Endodermal cell (in vitro differentiated cells): ENCODE data around the gene FBLN2. TPM values are rescaled to one million over a fixed set of nuclear protein-coding genes. Genes with fewer than 3 reads are reported as not detected.

ENCODE experiments used
- DNase-seq: peaks from one replicate; pipeline ENCODE4 v3.0.0-alpha.2; 2017
- H3K27ac ChIP-seq: 2 replicates; pipeline ENCODE4 v1.5.1; 2013; ENCODE audit warnings: mild to moderate bottlenecking, low read depth, low read length, moderate library complexity
- H3K27me3 ChIP-seq: 2 replicates; pipeline ENCODE4 v1.6.1; 2013; ENCODE audit warnings: mild to moderate bottlenecking, low read length, moderate library complexity; ENCODE audit not compliant: insufficient read depth, control insufficient read depth, poor library complexity, severe bottlenecking
- H3K36me3 ChIP-seq: 2 replicates; pipeline ENCODE4 v1.7.0; 2013; ENCODE audit warnings: mild to moderate bottlenecking, low read length, moderate library complexity; ENCODE audit not compliant: control insufficient read depth, insufficient read depth
- H3K4me1 ChIP-seq: one replicate; pipeline ENCODE4 v1.7.0; 2013; ENCODE audit warnings: low read length; ENCODE audit not compliant: control insufficient read depth, insufficient read depth
- H3K4me3 ChIP-seq: 2 replicates; pipeline ENCODE4 v1.5.1; 2013; ENCODE audit warnings: mild to moderate bottlenecking, low read length, moderate library complexity
- H3K9ac ChIP-seq: 2 replicates; pipeline ENCODE4 v1.6.1; 2013; ENCODE audit warnings: mild to moderate bottlenecking, low read length, moderate library complexity; ENCODE audit not compliant: poor library complexity, severe bottlenecking; ENCODE audit errors: extremely low read depth
- H3K9me3 ChIP-seq: 2 replicates; pipeline ENCODE4 v1.6.1; 2013; ENCODE audit warnings: mild to moderate bottlenecking, low read length, moderate library complexity; ENCODE audit not compliant: control insufficient read depth
- H3K27ac Mint-ChIP-seq: 2 replicates; pipeline ENCODE4 v1.8.0; 2020; ENCODE audit warnings: mixed read lengths
- H3K27me3 Mint-ChIP-seq: 2 replicates; pipeline ENCODE4 v1.8.0; 2021; ENCODE audit warnings: mild to moderate bottlenecking, mixed read lengths; ENCODE audit not compliant: insufficient read depth
- H3K36me3 Mint-ChIP-seq: 2 replicates; pipeline ENCODE4 v1.8.0; 2020; ENCODE audit warnings: low read depth, mixed read lengths
- H3K4me1 Mint-ChIP-seq: 2 replicates; pipeline ENCODE4 v1.8.0; 2020; ENCODE audit warnings: mixed read lengths
- H3K4me3 Mint-ChIP-seq: 2 replicates; pipeline ENCODE4 v1.8.0; 2020; ENCODE audit warnings: mild to moderate bottlenecking, moderate library complexity, mixed read lengths
- H3K9me3 Mint-ChIP-seq: 2 replicates; pipeline ENCODE4 v1.8.0; 2020; ENCODE audit warnings: mild to moderate bottlenecking, mixed read lengths
- WGBS, 2 experiments: methylation state at CpG; one replicate each; pipeline versions ENCODE4 v1.1.5 to v1.1.7; 2013; ENCODE audit warnings: missing lambda C conversion rate in 2 of 2, mixed read lengths in 1 of 2; ENCODE audit not compliant: insufficient coverage in 1 of 2, insufficient read length in 1 of 2; 5-methylcytosine and 5-hydroxymethylcytosine counted together
- total RNA-seq, 2 donors: library from RNA; stranded (reverse); fragmentation: NEBNext Ultra II Directional in 1 of 2; extraction: Animal tissue kit (Norgen Biotek cat#: 25700) in 1 of 2; gene quantifications; 2 replicates in 1 of 2; 3 replicates in 1 of 2; pipeline ENCODE4 v1.2.1, GENCODE V29; 2021
- TF ChIP-seq, protein P1 (sequence below): fragments of 200-600 bp; sonication (generic); conservative IDR thresholded peaks from 2 replicates; pipeline ENCODE4 v1.5.0; 2021; ENCODE audit warnings: antibody characterized with exemption, mild to moderate bottlenecking

The FBLN2 gene
- total RNA-seq, 2 donors from 2014 or later = 86.1 to 136 TPM

DNA sequence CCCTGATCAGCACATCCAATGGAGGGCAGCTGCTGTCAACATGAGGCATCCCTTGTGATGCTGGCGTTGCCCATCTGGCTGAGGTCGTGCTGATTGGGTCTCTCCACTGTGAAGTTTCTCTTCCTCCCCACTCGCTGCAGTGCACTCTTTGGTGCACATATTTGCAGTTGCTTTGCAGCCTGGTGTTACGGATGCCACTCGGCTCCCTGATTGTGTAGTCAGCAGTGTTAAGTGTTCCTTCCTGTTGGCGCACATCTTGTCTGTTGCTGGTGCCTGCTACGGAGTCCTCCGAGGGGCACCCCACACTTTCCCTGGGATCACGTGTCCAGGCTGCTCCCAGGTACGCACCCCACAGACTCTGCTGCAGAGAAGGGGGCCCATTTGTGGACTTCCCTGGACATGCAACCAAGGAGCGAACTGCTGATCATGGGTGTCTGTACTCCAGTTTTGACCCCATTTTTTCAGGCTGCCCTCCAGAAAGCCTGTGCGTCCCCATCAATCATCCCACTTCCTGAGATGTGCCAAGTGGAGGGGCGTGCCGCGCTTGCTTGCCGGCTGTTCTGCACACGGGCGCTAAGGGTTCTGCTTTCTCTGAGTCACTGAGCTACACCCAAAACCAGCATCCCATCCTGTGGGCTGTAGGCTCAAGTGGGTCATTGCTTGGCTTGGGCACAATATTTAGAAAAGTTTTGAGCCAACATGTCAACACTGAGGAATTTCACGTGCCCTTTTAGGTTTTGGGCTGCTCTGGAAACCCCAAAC, 98.6 kb downstream of the FBLN2 start:
- H3K4me3 ChIP-seq = no peak overlapping the region
- DNase-seq = no peak
- H3K9me3 ChIP-seq = no peaks in the 10 kb centered on the region
- peaks cover 7% of the 10 kb centered on the region for H3K27me3 Mint-ChIP-seq
- no peaks in the 10 kb centered on the region for H3K36me3 ChIP-seq
- no peaks in the 10 kb centered on the region for H3K27me3 ChIP-seq
- no peak overlapping the region for H3K27ac Mint-ChIP-seq
- 90 to 92% methylated on average over 13 to 19 of the region's 19 CpGs for WGBS, 2 experiments
- H3K36me3 Mint-ChIP-seq = no peaks in the 10 kb centered on the region
- TF ChIP-seq, protein P1, sequence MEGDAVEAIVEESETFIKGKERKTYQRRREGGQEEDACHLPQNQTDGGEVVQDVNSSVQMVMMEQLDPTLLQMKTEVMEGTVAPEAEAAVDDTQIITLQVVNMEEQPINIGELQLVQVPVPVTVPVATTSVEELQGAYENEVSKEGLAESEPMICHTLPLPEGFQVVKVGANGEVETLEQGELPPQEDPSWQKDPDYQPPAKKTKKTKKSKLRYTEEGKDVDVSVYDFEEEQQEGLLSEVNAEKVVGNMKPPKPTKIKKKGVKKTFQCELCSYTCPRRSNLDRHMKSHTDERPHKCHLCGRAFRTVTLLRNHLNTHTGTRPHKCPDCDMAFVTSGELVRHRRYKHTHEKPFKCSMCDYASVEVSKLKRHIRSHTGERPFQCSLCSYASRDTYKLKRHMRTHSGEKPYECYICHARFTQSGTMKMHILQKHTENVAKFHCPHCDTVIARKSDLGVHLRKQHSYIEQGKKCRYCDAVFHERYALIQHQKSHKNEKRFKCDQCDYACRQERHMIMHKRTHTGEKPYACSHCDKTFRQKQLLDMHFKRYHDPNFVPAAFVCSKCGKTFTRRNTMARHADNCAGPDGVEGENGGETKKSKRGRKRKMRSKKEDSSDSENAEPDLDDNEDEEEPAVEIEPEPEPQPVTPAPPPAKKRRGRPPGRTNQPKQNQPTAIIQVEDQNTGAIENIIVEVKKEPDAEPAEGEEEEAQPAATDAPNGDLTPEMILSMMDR = no peak
- H3K4me1 Mint-ChIP-seq = peaks cover 13% of the 10 kb centered on the region
- no peak overlapping the region for H3K27ac ChIP-seq
- no peak overlapping the region for H3K9ac ChIP-seq
- H3K4me3 Mint-ChIP-seq = no peak overlapping the region
- H3K4me1 ChIP-seq = peaks cover 3% of the 10 kb centered on the region
- no peaks in the 10 kb centered on the region for H3K9me3 Mint-ChIP-seq

DNA sequence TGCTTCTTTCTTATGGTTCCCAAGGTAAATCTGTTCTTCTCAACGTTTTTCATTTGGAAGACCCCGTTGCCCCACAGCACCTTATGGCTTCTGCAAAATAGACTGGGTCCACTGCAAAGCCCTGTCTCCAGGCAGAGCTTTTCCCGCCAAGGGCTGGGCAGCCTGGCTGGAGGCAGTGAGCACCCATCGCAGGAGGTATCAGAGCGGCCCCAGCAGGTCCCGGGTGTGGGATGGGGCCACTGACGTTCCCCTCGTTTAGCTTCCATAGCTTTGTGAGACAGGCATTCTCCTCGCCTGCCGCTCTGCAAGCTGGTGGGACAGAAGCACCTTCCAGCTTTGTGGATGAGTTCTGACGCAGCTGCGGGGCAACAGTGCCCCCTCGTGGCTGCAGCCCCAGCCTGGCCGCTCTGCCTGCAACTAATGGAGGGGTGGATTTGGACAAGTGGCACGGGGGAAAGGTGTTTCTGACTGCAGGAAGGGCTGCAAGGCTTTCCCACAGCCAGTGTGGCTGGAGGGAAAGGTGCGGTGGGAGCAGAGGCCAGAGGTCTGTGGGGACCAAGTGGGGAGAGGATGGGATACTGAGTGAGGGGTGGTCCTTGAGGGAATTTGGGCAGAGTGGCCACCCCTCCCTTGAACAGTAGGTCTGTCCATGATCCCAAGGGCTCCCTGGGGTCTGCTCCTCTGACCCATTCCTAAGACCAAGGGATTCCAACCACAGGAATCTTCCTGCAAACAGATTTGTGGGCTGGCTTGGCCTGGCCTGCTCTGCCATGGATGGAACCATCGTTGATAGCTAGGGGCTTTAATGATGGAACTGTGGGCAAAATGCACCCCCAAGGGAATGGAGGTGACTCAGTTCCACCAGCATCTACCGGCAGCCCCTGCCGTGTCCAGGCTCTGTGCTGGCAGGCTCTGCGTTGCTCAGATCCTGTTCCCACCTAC, 99.4 kb downstream of the FBLN2 start:
- H3K36me3 ChIP-seq = no peaks in the 10 kb centered on the region
- H3K4me1 Mint-ChIP-seq = peaks cover 13% of the 10 kb centered on the region
- H3K4me3 Mint-ChIP-seq = no peak overlapping the region
- no peak overlapping the region for H3K4me3 ChIP-seq
- peak overlapping the region; percentile 99 for H3K27ac Mint-ChIP-seq
- no peaks in the 10 kb centered on the region for H3K9me3 Mint-ChIP-seq
- DNase-seq = peak; percentile 99
- H3K9ac ChIP-seq = peak overlapping the region; percentile 78
- TF ChIP-seq, protein P1 = peak; percentile 99
- H3K4me1 ChIP-seq = peaks cover 3% of the 10 kb centered on the region
- no peaks in the 10 kb centered on the region for H3K9me3 ChIP-seq
- peak overlapping the region; percentile 66 for H3K27ac ChIP-seq
- no peaks in the 10 kb centered on the region for H3K27me3 ChIP-seq
- H3K27me3 Mint-ChIP-seq = peaks cover 9% of the 10 kb centered on the region
- no peaks in the 10 kb centered on the region for H3K36me3 Mint-ChIP-seq
- 25 to 34% methylated on average over 7 to 20 of the region's 20 CpGs for WGBS, 2 experiments

DNA sequence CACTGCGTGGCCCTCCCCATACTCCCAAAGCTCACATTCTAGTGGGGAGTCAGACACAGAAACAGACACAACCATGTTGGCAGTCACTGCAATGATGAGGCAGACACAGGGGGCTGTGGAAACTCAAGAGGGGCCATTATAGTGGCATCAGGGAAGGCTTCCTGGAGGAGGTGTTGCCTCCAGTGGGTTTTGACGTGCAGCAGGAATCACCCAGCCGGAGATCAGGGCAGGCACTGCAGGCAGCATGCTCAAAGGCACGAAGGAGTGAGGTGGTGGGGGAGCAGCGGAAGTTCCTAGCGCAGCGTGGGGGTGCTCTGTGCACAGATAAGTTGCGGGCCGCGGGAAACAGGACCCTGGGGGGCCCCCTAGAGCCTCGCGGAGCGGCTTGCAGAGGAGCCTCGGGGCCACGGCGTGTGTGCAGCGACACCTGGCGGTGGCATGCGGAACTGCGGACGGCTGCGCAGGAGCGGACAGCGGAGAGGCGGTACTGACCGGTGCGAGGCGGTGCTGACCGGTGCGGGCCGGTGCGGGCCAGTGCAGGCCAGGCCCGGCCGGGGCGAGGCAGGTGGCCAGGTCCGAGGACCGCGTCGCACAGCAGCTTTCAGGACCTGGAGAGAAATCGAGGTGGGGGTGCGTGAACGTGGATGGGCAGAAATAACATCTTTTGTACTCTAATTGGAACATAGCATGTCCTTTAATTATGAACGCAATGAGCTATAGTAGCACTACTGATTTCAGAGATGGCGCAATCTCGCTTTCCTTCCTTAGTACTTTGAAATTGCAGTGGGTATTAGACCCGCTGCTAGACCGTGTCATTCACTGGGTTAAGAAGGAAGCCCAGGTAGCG, 101.5 kb downstream of the FBLN2 start:
- DNase-seq = peak; percentile 97
- no peaks in the 10 kb centered on the region for H3K36me3 ChIP-seq
- H3K36me3 Mint-ChIP-seq = no peaks in the 10 kb centered on the region
- WGBS, 2 experiments = 27 to 36% methylated on average over 24 to 48 of the region's 48 CpGs
- H3K27ac Mint-ChIP-seq = peak overlapping the region; percentile 44
- no peak overlapping the region for H3K4me3 ChIP-seq
- no peaks in the 10 kb centered on the region for H3K9me3 ChIP-seq
- H3K4me1 Mint-ChIP-seq = peaks cover 13% of the 10 kb centered on the region
- H3K9me3 Mint-ChIP-seq = no peaks in the 10 kb centered on the region
- peaks cover 3% of the 10 kb centered on the region for H3K4me1 ChIP-seq
- H3K9ac ChIP-seq = peak overlapping the region; percentile 41
- H3K4me3 Mint-ChIP-seq = peak overlapping the region; percentile 31
- no peak overlapping the region for H3K27ac ChIP-seq
- peaks cover 16% of the 10 kb centered on the region for H3K27me3 ChIP-seq
- TF ChIP-seq, protein P1 = peak; percentile 100
- peaks cover 25% of the 10 kb centered on the region for H3K27me3 Mint-ChIP-seq
